HepG2 (cell line): ENCODE data around the gene TARS3. TPM values are rescaled to one million over a fixed set of nuclear protein-coding genes. Genes with fewer than 3 reads are reported as not detected.
A peak's percentile ranks its signal among the peaks of the same experiment; 100 is the strongest.
"Not testable (repeated sequence)": the region's sequence is repeated elsewhere in the genome, so short reads cannot be mapped to it uniquely, and the experiment has no call there.

Experiments
- FOXA1 ChIP-seq, 2 experiments: fragments of 450-650 bp in 1 of 2; sonication (generic) in 1 of 2; formaldehyde crosslinking in 1 of 2; IDR thresholded peaks; 2 replicates each; pipeline versions ENCODE4 v1.4.0 to v1.6.1; 2016 to 2020; ENCODE audit warnings: missing genetic modification reagents in 1 of 2
- FOXA3 ChIP-seq: IDR thresholded peaks from 2 replicates; pipeline ENCODE4 v1.6.1; 2016; ENCODE audit warnings: missing genetic modification reagents, missing compliant biosample characterization
- HNF4A ChIP-seq: sonication (generic); formaldehyde crosslinking; IDR thresholded peaks from 2 replicates; pipeline ENCODE4 v1.4.0; 2020; ENCODE audit warnings: missing genetic modification reagents
- MYC ChIP-seq: sonication (generic); formaldehyde crosslinking; IDR thresholded peaks from 2 replicates; pipeline ENCODE4 v1.9.0; 2021; ENCODE audit warnings: missing genetic modification reagents, borderline replicate concordance
- NR2C2 ChIP-seq: sonication (generic); formaldehyde crosslinking; IDR thresholded peaks from 2 replicates; pipeline ENCODE4 v1.4.0; 2020; ENCODE audit warnings: missing genetic modification reagents, mild to moderate bottlenecking, moderate library complexity, borderline replicate concordance
- PHF8 ChIP-seq: sonication (generic); formaldehyde crosslinking; IDR thresholded peaks from 2 replicates; pipeline ENCODE4 v1.5.0; 2020; ENCODE audit warnings: missing genetic modification reagents
- PITX1 ChIP-seq: sonication (generic); formaldehyde crosslinking; IDR thresholded peaks from 2 replicates; pipeline ENCODE4 v1.5.1; 2020; ENCODE audit warnings: mild to moderate bottlenecking, missing genetic modification reagents
- SAP130 ChIP-seq: IDR thresholded peaks from 2 replicates; pipeline ENCODE4 v1.6.1; 2016; ENCODE audit warnings: low read depth
- SP5 ChIP-seq: IDR thresholded peaks from 2 replicates; pipeline ENCODE4 v1.6.1; 2016; ENCODE audit warnings: low read depth, borderline replicate concordance
- TAF1 ChIP-seq: sonication (generic); formaldehyde crosslinking; IDR thresholded peaks from 2 replicates; pipeline ENCODE4 v1.4.0; 2020; ENCODE audit warnings: missing genetic modification reagents
- TBX2 ChIP-seq: sonication (generic); formaldehyde crosslinking; IDR thresholded peaks from 2 replicates; pipeline ENCODE4 v1.5.0; 2020; ENCODE audit warnings: missing genetic modification reagents, mild to moderate bottlenecking, borderline replicate concordance
- YEATS4 ChIP-seq: sonication (generic); formaldehyde crosslinking; IDR thresholded peaks from 2 replicates; pipeline ENCODE4 v1.4.0; 2020; ENCODE audit warnings: missing genetic modification reagents, borderline replicate concordance
- YY1 ChIP-seq: IDR thresholded peaks from 2 replicates; pipeline ENCODE4 v1.6.1; 2011; ENCODE audit warnings: low read length, low read depth, moderate library complexity, mild to moderate bottlenecking; ENCODE audit not compliant: insufficient read depth, insufficient replicate concordance
- ZFX ChIP-seq: sonication (generic); formaldehyde crosslinking; IDR thresholded peaks from 2 replicates; pipeline ENCODE4 v1.4.0; 2020; ENCODE audit warnings: mild to moderate bottlenecking, low read depth, missing genetic modification reagents, moderate library complexity
- ZFY ChIP-seq: sonication (generic); formaldehyde crosslinking; IDR thresholded peaks from 2 replicates; pipeline ENCODE4 v1.4.0; 2020; ENCODE audit warnings: missing genetic modification reagents
- ZMYM4 ChIP-seq: sonication (generic); formaldehyde crosslinking; IDR thresholded peaks from 2 replicates; pipeline ENCODE4 v1.8.1; 2023; ENCODE audit warnings: mild to moderate bottlenecking, missing genetic modification reagents
- polyA plus RNA-seq, 8 experiments: library from polyadenylated mRNA; depleted of rRNA in 3 of 8; stranded (reverse) in 7 of 8; unstranded in 1 of 8; fragments of >200 nt; fragmentation: Illumina TruSeq in 4 of 8; extraction: Trizol in 4 of 8; gene quantifications; 2 replicates each; pipeline versions ENCODE4 v1.2.1 to v1.2.3, GENCODE V29; 2011 to 2016; ENCODE audit warnings: low read depth in 4 of 8, missing spikeins in 1 of 8, mixed read lengths in 1 of 8; ENCODE audit not compliant: insufficient read depth in 1 of 8
- total RNA-seq, 5 experiments: library from RNA; depleted of rRNA; stranded (reverse); fragments of >200 nt; fragmentation: Illumina TruSeq; extraction: Trizol; gene quantifications; 2 replicates each; pipeline ENCODE4 v1.2.3, GENCODE V29; 2016; ENCODE audit warnings: low read depth in 1 of 5
- TF ChIP-seq, protein P1 (sequence below): sonication (generic); formaldehyde crosslinking; IDR thresholded peaks from 2 replicates; pipeline ENCODE4; 2020; ENCODE audit warnings: missing genetic modification reagents, mild to moderate bottlenecking, borderline replicate concordance
- TF ChIP-seq, protein P2 (sequence below): sonication (generic); formaldehyde crosslinking; IDR thresholded peaks from 2 replicates; pipeline ENCODE4 v1.5.1; 2020; ENCODE audit warnings: mild to moderate bottlenecking, missing genetic modification reagents, moderate library complexity
- TF ChIP-seq, protein P3 (sequence below): sonication (generic); formaldehyde crosslinking; IDR thresholded peaks from 2 replicates; pipeline ENCODE4 v1.4.0; 2020; ENCODE audit warnings: missing genetic modification reagents
- TF ChIP-seq, protein P4 (sequence below): IDR thresholded peaks from 2 replicates; pipeline ENCODE4 v1.6.1; 2016; ENCODE audit warnings: missing genetic modification reagents, missing compliant biosample characterization

Gene TARS3
- total and polyA plus RNA-seq, 2 of the 13 experiments (the other 11 are each of a cell fraction or from before 2014, with no cell fraction given), result 4.1 to 11.7 TPM

DNA sequence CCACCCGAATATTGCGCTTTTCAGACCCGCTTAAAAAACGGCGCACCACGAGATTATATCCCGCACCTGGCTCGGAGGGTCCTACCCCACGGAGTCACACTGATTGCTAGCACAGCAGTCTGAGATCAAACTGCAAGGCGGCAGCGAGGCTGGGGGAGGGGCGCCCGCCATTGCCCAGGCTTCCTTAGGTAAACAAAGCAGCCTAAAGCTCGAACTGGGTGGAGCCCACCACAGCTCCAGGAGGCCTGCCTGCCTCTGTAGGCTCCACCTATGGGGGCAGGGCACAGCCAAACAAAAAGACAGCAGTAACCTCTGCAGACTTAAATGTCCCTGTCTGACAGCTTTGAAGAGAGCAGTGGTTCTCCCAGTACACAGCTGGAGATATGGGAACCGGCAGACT, 97.5 kb downstream of the TARS3 start (continued):
- TF ChIP-seq, protein P1, sequence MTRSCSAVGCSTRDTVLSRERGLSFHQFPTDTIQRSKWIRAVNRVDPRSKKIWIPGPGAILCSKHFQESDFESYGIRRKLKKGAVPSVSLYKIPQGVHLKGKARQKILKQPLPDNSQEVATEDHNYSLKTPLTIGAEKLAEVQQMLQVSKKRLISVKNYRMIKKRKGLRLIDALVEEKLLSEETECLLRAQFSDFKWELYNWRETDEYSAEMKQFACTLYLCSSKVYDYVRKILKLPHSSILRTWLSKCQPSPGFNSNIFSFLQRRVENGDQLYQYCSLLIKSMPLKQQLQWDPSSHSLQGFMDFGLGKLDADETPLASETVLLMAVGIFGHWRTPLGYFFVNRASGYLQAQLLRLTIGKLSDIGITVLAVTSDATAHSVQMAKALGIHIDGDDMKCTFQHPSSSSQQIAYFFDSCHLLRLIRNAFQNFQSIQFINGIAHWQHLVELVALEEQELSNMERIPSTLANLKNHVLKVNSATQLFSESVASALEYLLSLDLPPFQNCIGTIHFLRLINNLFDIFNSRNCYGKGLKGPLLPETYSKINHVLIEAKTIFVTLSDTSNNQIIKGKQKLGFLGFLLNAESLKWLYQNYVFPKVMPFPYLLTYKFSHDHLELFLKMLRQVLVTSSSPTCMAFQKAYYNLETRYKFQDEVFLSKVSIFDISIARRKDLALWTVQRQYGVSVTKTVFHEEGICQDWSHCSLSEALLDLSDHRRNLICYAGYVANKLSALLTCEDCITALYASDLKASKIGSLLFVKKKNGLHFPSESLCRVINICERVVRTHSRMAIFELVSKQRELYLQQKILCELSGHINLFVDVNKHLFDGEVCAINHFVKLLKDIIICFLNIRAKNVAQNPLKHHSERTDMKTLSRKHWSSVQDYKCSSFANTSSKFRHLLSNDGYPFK (CRISPR knock-in tag), result 0 out of 2 replicates have a peak, but pooled peaks have one; percentile 21
- TF ChIP-seq NR2C2 (CRISPR knock-in tag), result peak; percentile 17; the same call in 1 of the 2 replicates
- TF ChIP-seq FOXA1 (IDR thresholded peaks at IDR 0.05), result not testable (repeated sequence)
- TF ChIP-seq FOXA1 (CRISPR knock-in tag; IDR thresholded peaks at IDR 0.05), result peak; percentile 87
- TF ChIP-seq FOXA3 (CRISPR knock-in tag), result peak; percentile 67
- TF ChIP-seq ZFX, result peak; percentile 47; the same call in 1 of the 2 replicates
- 0 out of 2 replicates have a peak, but pooled peaks have one; percentile 50 for TF ChIP-seq SP5 (CRISPR knock-in tag)
- TF ChIP-seq, protein P2, sequence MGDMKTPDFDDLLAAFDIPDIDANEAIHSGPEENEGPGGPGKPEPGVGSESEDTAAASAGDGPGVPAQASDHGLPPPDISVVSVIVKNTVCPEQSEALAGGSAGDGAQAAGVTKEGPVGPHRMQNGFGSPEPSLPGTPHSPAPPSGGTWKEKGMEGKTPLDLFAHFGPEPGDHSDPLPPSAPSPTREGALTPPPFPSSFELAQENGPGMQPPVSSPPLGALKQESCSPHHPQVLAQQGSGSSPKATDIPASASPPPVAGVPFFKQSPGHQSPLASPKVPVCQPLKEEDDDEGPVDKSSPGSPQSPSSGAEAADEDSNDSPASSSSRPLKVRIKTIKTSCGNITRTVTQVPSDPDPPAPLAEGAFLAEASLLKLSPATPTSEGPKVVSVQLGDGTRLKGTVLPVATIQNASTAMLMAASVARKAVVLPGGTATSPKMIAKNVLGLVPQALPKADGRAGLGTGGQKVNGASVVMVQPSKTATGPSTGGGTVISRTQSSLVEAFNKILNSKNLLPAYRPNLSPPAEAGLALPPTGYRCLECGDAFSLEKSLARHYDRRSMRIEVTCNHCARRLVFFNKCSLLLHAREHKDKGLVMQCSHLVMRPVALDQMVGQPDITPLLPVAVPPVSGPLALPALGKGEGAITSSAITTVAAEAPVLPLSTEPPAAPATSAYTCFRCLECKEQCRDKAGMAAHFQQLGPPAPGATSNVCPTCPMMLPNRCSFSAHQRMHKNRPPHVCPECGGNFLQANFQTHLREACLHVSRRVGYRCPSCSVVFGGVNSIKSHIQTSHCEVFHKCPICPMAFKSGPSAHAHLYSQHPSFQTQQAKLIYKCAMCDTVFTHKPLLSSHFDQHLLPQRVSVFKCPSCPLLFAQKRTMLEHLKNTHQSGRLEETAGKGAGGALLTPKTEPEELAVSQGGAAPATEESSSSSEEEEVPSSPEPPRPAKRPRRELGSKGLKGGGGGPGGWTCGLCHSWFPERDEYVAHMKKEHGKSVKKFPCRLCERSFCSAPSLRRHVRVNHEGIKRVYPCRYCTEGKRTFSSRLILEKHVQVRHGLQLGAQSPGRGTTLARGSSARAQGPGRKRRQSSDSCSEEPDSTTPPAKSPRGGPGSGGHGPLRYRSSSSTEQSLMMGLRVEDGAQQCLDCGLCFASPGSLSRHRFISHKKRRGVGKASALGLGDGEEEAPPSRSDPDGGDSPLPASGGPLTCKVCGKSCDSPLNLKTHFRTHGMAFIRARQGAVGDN (CRISPR knock-in tag), result peak; percentile 77
- peak; percentile 48; the same call in 1 of the 2 replicates for TF ChIP-seq TAF1 (CRISPR knock-in tag)
- peak; percentile 41; the same call in 1 of the 2 replicates for TF ChIP-seq MYC (CRISPR knock-in tag)
- peak; percentile 11 for TF ChIP-seq YY1
- 0 out of 2 replicates have a peak, but pooled peaks have one; percentile 17 for TF ChIP-seq HNF4A (CRISPR knock-in tag)
- peak; percentile 46 for TF ChIP-seq PHF8 (CRISPR knock-in tag)
- TF ChIP-seq YEATS4 (CRISPR knock-in tag), result 0 out of 2 replicates have a peak, but pooled peaks have one; percentile 27
- 0 out of 2 replicates have a peak, but pooled peaks have one; percentile 21 for TF ChIP-seq TBX2 (CRISPR knock-in tag)
- peak; percentile 61 for TF ChIP-seq SAP130 (CRISPR knock-in tag)
- TF ChIP-seq, protein P3, sequence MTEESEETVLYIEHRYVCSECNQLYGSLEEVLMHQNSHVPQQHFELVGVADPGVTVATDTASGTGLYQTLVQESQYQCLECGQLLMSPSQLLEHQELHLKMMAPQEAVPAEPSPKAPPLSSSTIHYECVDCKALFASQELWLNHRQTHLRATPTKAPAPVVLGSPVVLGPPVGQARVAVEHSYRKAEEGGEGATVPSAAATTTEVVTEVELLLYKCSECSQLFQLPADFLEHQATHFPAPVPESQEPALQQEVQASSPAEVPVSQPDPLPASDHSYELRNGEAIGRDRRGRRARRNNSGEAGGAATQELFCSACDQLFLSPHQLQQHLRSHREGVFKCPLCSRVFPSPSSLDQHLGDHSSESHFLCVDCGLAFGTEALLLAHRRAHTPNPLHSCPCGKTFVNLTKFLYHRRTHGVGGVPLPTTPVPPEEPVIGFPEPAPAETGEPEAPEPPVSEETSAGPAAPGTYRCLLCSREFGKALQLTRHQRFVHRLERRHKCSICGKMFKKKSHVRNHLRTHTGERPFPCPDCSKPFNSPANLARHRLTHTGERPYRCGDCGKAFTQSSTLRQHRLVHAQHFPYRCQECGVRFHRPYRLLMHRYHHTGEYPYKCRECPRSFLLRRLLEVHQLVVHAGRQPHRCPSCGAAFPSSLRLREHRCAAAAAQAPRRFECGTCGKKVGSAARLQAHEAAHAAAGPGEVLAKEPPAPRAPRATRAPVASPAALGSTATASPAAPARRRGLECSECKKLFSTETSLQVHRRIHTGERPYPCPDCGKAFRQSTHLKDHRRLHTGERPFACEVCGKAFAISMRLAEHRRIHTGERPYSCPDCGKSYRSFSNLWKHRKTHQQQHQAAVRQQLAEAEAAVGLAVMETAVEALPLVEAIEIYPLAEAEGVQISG, result peak; percentile 29; the same call in 1 of the 2 replicates
- peak; percentile 24; the same call in 1 of the 2 replicates for TF ChIP-seq ZFY (CRISPR knock-in tag)
- 0 out of 2 replicates have a peak, but pooled peaks have one; percentile 12 for TF ChIP-seq PITX1
- TF ChIP-seq, protein P4, sequence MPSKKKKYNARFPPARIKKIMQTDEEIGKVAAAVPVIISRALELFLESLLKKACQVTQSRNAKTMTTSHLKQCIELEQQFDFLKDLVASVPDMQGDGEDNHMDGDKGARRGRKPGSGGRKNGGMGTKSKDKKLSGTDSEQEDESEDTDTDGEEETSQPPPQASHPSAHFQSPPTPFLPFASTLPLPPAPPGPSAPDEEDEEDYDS (CRISPR knock-in tag), result peak; percentile 37; the same call in 1 of the 2 replicates
- peak; percentile 23; the same call in 1 of the 2 replicates for TF ChIP-seq ZMYM4 (CRISPR knock-in tag)
